Cerebellar nuclear complex (tissue), 1 donor: ENCODE results near the gene PTPN13.

Experiments
- DNase-seq, 2 experiments: peaks; one replicate each; lab custom pipeline; 2025; lab: John Stamatoyannopoulos, UW

Gene PTPN13

DNA sequence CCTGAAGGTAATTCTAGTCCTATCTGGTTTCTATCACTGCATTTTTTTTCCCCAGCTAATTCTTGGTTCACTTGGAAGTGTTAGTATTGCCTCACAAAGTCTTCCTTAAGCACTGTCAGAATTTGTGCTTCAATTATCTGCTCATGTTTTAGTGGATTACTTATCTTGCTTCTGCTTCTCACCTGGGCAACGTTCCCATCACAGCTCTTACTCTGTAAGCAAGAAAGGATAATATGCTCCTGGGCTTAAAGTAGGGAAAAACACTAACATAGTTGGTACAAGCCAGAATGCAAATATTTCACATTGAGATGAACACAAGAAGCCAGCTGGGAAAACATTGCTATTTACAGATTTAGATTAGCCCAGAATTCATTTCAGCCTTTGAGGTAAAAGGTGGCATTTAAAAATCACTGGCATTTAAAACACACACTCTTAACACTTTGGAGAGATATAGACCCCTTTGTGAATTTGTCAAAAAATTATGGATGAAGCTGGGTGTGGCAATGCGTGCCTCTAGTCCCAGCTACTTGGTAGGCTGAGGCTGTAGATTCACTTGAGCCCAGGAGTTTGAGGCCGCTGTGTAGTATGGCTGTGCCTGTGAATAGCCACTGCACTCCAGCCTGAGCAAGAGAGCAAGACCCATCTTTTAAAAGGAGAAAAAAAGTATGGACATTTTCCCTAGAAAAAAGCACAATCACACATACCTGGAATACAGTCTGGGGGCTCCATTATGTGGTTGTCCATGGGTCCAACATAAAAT is 6.6 kb upstream of the PTPN13 start:
- no peak for DNase-seq

- DNase-seq, result no peak
Observed at GRCh38 chr4:86592553-86593249, 1.4 kb upstream of the PTPN13 start.

GRCh38 chr4:86594559-86595425 is 677 bp downstream of the PTPN13 start:
- DNase-seq, result no peak

- DNase-seq, result no peak
Observed at GRCh38 chr4:86595426-86595805, 1.3 kb downstream of the PTPN13 start.

- DNase-seq, result no peak
Observed at GRCh38 chr4:86596807-86597206, 2.7 kb downstream of the PTPN13 start.

- no peak for DNase-seq
Observed at GRCh38 chr4:86600007-86600653, 6.0 kb downstream of the PTPN13 start.

DNA sequence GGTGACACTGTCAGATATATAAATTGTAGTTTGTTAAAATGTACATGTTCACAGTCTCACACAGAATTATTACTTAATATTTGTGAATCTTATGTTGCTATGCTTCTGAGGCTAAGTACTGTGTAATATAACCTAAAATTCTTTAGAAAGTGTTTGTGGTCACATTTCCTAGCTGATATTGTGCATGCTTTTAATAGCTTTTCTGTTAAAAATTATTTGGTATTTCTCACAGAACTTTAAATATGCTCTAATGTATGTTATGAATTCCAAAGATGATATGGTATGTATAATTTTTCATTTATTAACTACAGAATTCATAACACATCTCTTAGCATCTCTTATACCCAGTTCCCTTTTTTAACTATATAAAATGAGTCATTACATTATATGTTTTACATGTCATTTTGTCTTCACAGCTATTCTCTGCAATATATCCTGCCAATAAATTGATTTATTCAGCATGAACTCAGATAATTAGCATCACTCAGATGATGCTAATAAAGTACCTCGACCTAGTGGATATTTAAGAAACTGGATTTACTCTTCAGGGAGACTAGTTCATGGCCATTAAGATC is 9.3 kb downstream of the PTPN13 start:
- no peak for DNase-seq

- DNase-seq, result no peak
Observed at GRCh38 chr4:86606809-86607208, 12.7 kb downstream of the PTPN13 start.

- no peak for DNase-seq
Observed at GRCh38 chr4:86608757-86609375, 14.8 kb downstream of the PTPN13 start.

GRCh38 chr4:86611757-86612156 is 17.6 kb downstream of the PTPN13 start:
- no peak for DNase-seq

DNA sequence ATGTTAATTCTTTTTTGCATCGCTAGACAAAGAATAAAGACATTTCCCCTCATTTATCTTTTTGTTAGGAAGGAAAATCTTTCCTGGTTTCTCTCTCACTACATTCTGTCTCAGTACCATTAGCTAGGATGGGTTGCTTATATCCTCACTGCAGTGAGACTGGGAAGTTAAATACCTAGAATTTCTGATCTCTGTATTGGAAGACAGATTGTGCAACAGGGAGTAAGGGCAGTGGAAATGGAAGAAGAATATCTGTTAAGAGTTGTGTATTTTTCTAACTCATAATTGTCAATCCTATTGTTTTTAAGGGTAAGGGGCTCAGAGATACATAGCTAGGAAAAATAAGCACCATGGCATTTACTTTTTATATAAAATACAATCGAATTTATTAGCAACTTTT is 19.6 kb downstream of the PTPN13 start:
- DNase-seq, result no peak

DNA sequence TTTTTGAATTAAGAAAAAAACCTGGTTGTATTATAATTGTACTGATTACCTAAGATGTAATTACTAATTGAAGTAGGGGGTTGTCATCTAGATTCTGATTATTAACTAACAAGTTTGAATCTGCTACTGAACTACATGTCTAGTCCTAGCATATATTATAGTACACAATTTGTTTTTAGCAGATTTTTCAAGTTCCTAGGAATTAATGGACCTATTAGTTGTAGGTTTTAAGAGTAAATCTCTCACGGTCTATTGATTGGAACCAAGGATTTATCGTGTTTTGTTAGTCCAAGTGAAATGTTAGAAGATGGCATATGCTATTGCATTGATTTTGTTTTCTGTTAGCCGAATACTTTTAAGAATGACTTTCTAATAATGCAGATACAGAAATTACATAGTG is 20.8 kb downstream of the PTPN13 start:
- no peak for DNase-seq

GRCh38 chr4:86615501-86615900 is 21.4 kb downstream of the PTPN13 start:
- DNase-seq, result no peak

GRCh38 chr4:86619656-86620055 is 25.5 kb downstream of the PTPN13 start:
- DNase-seq, result no peak

GRCh38 chr4:86621435-86621834 is 27.3 kb downstream of the PTPN13 start:
- no peak for DNase-seq

DNA sequence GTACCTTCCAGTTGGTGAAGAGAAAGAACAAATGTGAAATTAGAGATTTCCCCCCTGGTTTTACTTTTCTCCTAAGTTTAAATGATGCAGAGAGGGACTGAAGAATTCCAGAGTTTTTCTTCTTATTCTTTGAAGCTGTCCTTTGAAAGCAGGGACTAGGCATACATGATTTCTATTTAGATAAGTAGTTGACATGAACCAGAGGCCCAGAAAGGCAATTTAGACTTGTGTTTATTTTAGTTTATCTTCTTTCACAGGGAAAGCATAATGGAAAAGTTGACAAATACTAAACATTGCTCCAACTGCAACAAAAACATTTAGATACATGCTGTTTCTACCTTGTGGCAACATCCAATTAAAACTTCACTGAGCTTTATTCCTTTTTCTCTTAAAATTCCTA is 32.0 kb downstream of the PTPN13 start:
- DNase-seq, result no peak

DNA sequence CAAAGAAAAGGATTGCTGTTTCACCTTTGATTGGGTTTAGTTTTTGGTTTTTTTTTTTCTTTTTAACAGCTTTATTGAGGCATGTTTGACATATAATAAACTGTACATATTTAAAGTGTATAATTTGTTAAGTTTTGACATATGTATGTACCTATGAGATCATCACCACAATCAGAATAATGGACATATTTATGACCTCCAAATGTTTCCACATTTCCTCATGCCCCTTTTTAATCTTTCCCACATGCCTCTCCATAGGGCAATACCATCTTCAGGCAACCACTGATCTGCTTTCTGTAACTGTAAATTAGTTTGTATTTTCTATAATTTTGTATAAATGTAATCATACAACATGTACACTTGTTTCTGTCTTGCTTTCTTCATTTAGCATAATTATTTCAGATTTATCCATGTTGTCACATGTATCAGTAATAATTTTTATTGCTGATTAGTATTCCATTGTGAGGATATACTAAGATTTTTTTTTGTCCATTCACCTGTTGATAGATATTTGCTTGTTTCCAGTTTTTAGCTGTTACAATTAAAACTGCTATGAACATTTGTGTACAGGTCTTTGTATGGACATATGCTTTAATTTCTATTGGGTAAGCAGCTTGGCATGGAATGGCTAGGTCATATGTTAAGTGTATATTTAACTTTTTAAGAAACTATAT is 33.5 kb downstream of the PTPN13 start:
- no peak for DNase-seq

- DNase-seq, result no peak
Observed at GRCh38 chr4:86630629-86631028, 36.5 kb downstream of the PTPN13 start.

- no peak for DNase-seq
Observed at GRCh38 chr4:86631166-86631565, 37.1 kb downstream of the PTPN13 start.

DNA sequence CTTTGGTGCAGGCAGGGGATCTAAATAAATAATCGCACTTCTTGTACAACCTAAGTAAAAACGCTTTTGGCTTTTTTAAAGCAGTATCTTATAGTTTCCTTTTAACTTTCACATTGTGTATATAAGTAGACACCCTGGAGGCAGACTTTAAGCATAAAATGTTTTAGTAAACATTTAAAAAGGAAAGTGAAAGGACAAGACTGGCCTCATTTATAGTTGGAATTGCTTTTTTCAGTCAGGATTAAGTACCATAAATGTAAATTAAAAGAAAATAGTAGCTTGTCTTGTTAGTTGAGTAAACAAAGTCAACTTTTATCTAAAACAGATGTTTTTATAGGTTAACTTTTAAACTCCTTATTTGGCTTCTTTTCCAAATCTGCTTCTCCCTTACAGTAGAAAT is 39.7 kb downstream of the PTPN13 start:
- DNase-seq, result no peak

- no peak for DNase-seq
Observed at GRCh38 chr4:86640469-86640868, 46.4 kb downstream of the PTPN13 start.
